ENCODE measurements around the gene ZNF689. TPM values are rescaled to one million over a fixed set of nuclear protein-coding genes. Genes with fewer than 3 reads are reported as not detected.

The ZNF689 gene
- total and polyA plus RNA-seq, 2 of the 13 experiments (the other 11 are each of a cell fraction or from before 2014, with no cell fraction given) = 9.7 to 19.5 TPM

GRCh38 chr16:30650369-30651123 lies 40.4 kb upstream of the ZNF689 start, which contains the start of gene PRR14 (continued):
- TF ChIP-seq, protein P1, sequence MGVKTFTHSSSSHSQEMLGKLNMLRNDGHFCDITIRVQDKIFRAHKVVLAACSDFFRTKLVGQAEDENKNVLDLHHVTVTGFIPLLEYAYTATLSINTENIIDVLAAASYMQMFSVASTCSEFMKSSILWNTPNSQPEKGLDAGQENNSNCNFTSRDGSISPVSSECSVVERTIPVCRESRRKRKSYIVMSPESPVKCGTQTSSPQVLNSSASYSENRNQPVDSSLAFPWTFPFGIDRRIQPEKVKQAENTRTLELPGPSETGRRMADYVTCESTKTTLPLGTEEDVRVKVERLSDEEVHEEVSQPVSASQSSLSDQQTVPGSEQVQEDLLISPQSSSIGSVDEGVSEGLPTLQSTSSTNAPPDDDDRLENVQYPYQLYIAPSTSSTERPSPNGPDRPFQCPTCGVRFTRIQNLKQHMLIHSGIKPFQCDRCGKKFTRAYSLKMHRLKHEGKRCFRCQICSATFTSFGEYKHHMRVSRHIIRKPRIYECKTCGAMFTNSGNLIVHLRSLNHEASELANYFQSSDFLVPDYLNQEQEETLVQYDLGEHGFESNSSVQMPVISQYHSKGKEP (CRISPR knock-in tag; IDR thresholded peaks at IDR 0.05) = 0 out of 2 replicates have a peak, but pooled peaks have one; percentile 8
- TF ChIP-seq ELF4 (CRISPR knock-in tag; IDR thresholded peaks at IDR 0.05; ENCODE audit: borderline replicate concordance) (no peak), ZC3H13 (CRISPR knock-in tag; IDR thresholded peaks at IDR 0.05) (0 out of 2 replicates have a peak, but pooled peaks have one; percentile 39), SMAD1 (CRISPR knock-in tag; IDR thresholded peaks at IDR 0.05; ENCODE audit: borderline replicate concordance, low read depth) (no peak; the same call in 1 of the 2 replicates), HOXD1 (CRISPR knock-in tag; IDR thresholded peaks at IDR 0.05) (peak; percentile 57; the same call in 1 of the 2 replicates), FOXK1 (CRISPR knock-in tag; IDR thresholded peaks at IDR 0.05; ENCODE audit: borderline replicate concordance, low read depth) (peak; percentile 68; the same call in 1 of the 2 replicates), PCBP1 (IDR thresholded peaks at IDR 0.05; ENCODE audit: borderline replicate concordance, low read depth, low read length) (peak; percentile 92), TFDP2 (CRISPR knock-in tag; IDR thresholded peaks at IDR 0.05) (peak; percentile 57; the same call in 1 of the 2 replicates), ZNF749 (CRISPR knock-in tag; IDR thresholded peaks at IDR 0.05; ENCODE audit: borderline replicate concordance) (no peak), RBM22 (optimal IDR thresholded peaks at IDR 0.05; ENCODE audit: low read length) (no peak), ZNF207 (IDR thresholded peaks at IDR 0.05; ENCODE audit: borderline replicate concordance) (no peak), ZBTB20 (CRISPR knock-in tag; IDR thresholded peaks at IDR 0.05; ENCODE audit: borderline replicate concordance, low read depth) (no peak), ZSCAN20 (CRISPR knock-in tag; IDR thresholded peaks at IDR 0.05; ENCODE audit: borderline replicate concordance) (no peak), MYNN (CRISPR knock-in tag; IDR thresholded peaks at IDR 0.05; ENCODE audit: low read depth) (no peak)
- TF ChIP-seq, protein P2, sequence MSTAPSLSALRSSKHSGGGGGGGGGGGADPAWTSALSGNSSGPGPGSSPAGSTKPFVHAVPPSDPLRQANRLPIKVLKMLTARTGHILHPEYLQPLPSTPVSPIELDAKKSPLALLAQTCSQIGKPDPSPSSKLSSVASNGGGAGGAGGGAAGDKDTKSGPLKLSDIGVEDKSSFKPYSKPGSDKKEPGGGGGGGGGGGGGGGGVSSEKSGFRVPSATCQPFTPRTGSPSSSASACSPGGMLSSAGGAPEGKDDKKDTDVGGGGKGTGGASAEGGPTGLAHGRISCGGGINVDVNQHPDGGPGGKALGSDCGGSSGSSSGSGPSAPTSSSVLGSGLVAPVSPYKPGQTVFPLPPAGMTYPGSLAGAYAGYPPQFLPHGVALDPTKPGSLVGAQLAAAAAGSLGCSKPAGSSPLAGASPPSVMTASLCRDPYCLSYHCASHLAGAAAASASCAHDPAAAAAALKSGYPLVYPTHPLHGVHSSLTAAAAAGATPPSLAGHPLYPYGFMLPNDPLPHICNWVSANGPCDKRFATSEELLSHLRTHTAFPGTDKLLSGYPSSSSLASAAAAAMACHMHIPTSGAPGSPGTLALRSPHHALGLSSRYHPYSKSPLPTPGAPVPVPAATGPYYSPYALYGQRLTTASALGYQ (CRISPR knock-in tag; IDR thresholded peaks at IDR 0.05) = 0 out of 2 replicates have a peak, but pooled peaks have one; percentile 5
- TF ChIP-seq, protein P3, sequence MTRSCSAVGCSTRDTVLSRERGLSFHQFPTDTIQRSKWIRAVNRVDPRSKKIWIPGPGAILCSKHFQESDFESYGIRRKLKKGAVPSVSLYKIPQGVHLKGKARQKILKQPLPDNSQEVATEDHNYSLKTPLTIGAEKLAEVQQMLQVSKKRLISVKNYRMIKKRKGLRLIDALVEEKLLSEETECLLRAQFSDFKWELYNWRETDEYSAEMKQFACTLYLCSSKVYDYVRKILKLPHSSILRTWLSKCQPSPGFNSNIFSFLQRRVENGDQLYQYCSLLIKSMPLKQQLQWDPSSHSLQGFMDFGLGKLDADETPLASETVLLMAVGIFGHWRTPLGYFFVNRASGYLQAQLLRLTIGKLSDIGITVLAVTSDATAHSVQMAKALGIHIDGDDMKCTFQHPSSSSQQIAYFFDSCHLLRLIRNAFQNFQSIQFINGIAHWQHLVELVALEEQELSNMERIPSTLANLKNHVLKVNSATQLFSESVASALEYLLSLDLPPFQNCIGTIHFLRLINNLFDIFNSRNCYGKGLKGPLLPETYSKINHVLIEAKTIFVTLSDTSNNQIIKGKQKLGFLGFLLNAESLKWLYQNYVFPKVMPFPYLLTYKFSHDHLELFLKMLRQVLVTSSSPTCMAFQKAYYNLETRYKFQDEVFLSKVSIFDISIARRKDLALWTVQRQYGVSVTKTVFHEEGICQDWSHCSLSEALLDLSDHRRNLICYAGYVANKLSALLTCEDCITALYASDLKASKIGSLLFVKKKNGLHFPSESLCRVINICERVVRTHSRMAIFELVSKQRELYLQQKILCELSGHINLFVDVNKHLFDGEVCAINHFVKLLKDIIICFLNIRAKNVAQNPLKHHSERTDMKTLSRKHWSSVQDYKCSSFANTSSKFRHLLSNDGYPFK (CRISPR knock-in tag; IDR thresholded peaks at IDR 0.05; ENCODE audit: borderline replicate concordance) = peak; percentile 79; the same call in 1 of the 2 replicates
- TF ChIP-seq, protein P4, sequence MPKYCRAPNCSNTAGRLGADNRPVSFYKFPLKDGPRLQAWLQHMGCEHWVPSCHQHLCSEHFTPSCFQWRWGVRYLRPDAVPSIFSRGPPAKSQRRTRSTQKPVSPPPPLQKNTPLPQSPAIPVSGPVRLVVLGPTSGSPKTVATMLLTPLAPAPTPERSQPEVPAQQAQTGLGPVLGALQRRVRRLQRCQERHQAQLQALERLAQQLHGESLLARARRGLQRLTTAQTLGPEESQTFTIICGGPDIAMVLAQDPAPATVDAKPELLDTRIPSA (CRISPR knock-in tag; IDR thresholded peaks at IDR 0.05; ENCODE audit: borderline replicate concordance) = no peak

Measured in HepG2 (cell line).